Stimulated activated CD8-positive, alpha-beta memory T cell treated with anti-CD3 and anti-CD28 coated beads, Interleukin-7, amount 100 ng/mL, for 48 hours (primary cell): ENCODE results near the gene RGS6.

Source experiments
- DNase-seq, 2 donors: peaks; one replicate each; pipeline ENCODE4 v3.0.0-alpha.2; 2020; ENCODE audit warnings: low read depth in 1 of 2; ENCODE audit errors: extremely low read depth in 1 of 2

Gene RGS6

DNA sequence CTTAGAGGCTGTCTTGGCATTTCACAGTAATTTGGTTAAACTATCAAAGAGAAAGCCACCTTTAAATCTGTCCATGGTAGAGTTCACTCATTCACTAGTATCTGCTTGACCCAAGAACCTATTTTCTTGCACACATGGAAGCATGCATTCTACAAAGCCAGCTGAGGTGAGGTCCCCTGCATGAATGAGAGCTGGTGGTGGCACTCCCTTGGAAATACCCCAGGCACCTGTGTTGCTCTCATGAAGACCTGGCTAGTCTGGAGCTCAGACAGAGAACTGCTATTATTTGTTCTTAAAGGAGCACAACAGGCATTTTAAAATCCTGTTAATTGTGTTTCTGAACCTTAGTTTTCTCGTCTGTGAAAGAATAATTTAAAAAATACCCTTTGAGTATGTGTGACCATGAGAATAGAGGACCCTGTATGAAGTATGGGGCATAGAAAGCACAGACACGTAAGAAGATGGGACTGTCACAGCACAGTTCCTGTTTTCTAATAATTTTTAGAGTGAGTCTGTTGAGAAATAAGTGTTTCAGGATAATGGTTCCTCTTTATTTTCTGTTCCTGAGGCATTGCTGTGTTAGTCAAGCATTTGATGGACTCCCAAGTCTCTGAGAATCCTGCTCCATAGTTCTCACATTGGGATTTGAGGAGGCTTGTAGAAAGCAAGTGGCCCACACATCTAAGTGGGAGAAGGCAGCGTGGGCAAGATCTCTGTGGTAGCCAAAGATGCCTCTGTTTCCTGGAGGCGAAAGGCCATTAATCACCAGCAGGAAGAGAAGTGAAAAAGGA lies 10.9 kb downstream of the RGS6 start:
- DNase-seq = no peak

- no peak for DNase-seq
Observed at GRCh38 chr14:71943695-71944018, 11.4 kb downstream of the RGS6 start.

DNA sequence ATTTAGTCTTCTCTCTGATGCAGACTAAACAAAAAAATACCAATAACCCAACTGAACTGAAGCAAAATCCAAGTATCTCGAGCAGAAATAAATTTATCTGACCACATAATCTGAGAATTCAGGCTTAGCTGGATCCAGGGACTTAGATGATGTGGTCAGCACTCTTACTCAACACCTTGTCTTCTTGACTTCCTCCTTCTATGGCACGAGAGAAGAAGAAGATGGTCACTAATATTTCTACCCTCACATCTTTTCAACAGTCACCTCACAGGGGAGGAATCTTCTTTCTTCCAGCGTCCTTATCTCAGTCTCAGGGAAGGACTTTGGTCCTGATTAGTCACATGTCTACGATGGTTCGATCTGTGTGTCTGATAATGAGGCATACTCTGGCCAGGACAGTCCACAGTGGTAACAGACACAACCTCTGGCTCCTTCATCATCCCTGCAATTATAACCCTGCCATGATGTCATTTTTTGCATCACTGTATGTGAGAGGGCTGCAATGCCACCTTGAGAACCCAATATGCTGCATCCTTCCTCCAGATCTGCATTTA lies 15.8 kb downstream of the RGS6 start:
- no peak for DNase-seq

DNA sequence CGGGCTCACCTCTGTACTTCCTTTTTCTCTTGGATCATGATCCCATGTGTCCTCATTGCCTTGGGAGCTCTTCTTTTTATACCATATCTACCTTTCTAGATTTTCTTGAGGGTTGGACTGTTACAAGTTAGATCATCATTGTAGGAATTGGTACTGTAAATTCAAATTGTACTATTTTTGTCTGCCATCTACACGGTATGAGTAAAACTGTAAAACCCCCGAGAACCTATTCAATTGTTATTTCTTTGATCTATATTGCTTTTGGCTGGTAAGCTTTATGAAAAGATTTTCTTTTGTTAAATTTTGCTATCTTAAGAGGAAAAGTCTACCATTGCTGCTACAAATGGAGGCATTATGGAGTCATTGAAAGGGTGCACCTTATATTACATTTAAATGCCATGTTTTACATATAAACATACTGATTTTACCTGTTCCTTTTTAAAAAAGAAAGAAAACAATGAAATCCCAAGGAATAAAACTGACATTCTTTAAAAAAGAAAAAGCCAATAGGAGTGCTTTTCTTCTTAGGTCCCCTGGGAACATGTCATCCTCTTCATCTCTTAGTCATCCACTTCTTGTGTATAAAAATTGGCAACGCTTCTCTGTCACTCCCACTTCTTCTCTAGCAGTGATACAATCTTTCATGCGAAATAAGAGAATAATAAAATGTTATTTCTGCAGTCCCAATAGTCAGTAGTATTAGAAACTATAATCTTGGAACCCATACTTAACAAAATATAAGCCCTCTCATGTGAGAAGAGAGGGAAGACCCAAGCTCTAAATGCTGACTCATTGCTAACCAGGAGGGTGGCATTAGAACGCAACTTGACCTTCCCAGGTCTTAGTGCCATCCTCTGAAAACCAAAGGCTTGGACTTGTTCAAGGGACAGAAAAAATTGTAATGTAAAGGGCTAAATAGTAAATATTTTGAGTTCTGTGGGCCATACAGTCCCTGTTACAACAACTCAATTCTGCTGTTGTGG lies 20.4 kb downstream of the RGS6 start:
- no peak for DNase-seq

DNA sequence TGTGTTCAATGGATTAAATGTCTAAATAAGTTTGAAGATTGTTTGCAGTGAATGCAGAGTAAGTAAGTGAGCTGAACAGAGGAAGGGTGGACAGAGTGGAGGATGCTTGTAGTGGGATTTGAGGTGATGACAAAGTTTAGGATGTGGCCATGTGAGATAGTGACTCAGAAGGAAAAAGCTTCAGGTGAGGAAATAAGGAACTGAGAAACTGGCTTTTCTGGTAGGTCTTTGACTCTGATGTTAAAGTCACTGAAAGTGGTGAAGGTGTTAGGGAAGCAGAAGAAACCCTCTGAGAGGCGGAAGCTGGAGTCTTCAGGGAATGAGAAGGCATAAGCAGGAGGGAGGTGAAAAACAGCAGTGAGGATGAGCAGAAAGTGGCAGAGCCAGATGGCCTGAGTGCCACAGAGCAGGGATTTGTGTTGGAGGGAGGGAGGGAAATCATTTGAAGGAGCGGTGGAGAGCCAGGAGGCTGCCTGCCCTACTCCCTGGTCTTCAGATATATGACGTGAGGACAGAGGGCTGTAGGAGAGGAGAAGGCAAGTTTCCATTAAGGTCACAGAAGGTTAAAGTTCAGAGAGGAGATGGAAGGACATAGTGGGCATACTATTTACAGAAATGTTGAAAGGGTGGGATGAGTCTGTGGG lies 24.8 kb downstream of the RGS6 start:
- no peak for DNase-seq

DNA sequence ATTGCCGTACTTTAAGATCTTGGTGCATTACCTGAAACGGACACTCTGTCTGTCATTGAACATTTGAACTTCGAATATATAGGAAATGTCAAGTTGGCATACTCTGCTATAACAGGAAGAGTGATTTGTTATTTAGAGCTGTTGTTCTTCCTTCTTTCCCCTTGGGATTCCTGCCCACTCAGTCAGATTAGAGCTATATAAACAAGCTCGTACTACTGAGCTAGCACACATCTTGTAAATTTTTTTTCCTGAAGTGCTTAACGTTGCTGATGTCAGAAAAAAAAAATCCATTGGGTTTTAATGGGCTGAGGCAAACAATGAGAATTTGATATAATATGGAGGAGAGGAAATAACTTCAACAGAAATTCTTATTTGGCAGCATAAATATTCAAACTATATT lies 26.8 kb downstream of the RGS6 start:
- DNase-seq = no peak

DNA sequence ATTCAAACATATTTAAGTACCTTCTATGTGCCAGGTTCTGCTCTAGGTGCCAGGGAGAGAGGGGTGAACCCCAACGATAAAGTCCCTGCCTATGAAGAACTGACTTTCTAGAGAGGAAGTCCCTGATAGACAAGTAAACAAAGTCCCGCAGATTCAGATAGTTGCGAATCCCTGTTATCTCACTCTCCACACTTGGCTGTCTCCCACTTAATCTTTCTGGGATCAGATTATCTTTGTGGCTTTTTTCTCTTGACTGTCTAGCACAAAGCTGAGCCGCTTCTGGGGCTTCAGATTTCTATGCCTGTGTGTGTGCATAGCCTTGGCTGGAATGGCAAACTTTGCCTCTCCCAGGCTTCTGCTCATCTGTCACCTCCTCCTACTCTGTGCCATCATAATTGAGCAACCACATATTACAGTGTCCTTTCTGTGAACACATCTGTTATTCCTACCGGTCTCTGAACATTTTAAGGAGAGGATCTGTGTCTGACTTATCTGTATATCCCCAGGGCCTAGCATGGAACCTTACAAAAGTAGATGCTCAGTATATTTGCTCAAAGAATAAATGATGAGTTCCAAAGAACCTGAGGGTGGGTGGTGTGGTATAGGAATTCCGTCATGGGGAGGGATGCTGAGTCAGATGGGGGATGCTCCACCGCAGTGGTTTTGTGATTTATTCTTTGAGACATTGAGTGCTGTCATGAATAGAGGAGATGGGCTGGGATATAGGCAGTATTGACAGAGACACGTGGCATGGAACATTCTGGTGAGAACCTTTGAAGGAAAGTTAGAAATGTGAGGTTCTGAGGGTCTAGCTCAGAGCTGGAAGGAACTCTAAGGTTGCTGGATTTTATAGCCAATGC lies 28.5 kb downstream of the RGS6 start:
- DNase-seq = no peak

- DNase-seq = no peak
Observed at GRCh38 chr14:71961972-71962371, 29.7 kb downstream of the RGS6 start.

DNA sequence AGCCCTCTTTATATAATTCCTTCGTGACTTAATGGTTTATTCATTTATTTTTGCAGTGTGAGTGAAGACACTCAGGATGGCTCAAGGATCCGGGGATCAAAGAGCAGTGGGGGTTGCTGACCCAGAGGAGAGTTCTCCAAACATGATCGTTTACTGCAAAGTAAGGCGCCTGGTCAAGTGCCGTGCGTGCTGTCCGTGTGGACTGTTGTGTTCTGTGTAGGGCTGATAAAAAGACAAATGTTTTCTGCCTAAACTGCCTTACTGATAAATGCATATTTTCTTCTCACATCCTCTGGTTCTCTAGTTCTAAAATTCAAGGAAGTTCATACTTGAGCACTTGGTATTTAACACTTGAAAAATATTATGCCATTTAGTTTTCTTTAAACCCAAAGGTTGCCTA lies 32.5 kb downstream of the RGS6 start:
- DNase-seq = no peak

- no peak for DNase-seq
Observed at GRCh38 chr14:71966528-71966927, 34.3 kb downstream of the RGS6 start.

- DNase-seq = no peak
Observed at GRCh38 chr14:71967704-71968103, 35.5 kb downstream of the RGS6 start.

GRCh38 chr14:71970272-71970671 lies 38.0 kb downstream of the RGS6 start:
- DNase-seq = no peak

GRCh38 chr14:71985538-71986189 lies 53.4 kb downstream of the RGS6 start:
- no peak for DNase-seq

- DNase-seq = no peak
Observed at GRCh38 chr14:71988476-71988875, 56.2 kb downstream of the RGS6 start.

DNA sequence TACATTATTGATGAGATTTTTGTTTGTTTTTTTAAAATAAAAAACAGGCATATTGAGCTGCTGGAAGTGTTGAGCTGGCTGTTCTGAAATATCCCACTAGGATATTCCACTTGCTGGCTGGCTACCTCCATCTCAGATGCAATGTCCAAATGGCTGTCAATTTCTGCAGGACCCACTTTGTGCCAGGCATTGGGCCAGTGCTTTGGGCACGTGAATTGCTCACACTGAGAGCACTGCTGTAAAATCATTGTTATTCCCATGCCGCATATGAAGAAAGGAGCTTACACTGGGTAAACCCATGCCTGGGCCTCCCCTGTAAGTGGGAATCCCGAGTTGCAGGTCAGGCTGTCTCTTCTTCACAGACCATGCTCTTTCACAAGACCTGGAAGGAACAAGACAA lies 56.7 kb downstream of the RGS6 start:
- DNase-seq = no peak

DNA sequence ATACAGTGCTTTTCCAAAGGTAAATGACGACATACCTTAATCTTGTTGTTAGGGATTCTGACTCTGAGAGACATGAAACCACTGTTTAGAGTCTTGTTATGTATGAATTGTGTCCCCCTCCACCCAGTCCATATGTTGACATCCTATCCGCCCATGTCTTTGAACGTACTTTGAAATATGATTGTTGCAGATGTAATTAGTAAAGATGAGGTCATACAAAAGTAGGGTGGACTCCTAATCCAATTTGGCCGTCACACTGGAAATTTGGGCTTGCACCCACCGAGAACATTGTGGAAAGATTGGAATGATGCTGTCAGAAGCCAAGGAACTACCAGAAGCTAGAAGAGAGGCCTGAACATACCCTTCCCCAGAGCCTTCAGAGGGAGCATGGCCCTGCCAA lies 62.2 kb downstream of the RGS6 start:
- no peak for DNase-seq

GRCh38 chr14:71995741-71996140 lies 63.5 kb downstream of the RGS6 start:
- no peak for DNase-seq

DNA sequence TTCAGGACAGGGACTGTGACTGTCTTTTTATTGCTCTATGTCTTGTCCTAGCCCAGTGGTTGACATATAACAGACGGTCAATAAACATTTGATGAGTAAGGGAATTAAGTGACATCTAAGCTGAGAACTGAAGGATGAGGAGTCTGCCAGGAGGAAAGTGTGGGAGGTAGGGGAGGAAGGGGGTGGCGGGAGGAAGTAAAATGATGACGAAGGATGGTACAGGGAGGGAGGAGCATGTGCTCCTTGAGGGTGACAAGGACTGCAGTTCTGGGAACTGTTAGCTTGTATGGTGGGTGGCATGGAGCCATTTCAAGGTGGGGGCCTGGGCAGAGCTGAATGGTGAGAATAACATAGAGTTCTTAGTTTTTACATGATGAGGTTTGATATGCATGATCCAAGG lies 64.4 kb downstream of the RGS6 start:
- DNase-seq = no peak

- DNase-seq = no peak
Observed at GRCh38 chr14:72000907-72001306, 68.7 kb downstream of the RGS6 start.

DNA sequence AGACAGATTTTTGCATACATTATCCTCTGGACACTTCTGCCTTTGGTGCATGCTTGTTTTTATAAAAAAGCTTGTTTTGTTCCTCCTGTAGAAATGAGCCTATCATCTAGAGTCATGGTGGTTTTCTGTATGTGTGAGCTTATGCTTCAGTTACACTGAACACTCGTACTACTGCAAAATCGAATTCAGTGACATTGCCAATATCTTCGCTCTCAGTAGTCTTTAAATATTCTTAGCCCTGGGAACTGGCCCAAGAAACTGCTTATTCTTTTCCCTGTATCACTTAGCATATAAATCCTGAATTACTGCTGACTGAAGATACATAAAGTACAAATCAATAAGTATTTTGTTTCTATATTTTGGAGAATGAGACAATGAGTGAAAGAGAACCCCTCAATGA lies 70.5 kb downstream of the RGS6 start:
- no peak for DNase-seq
